ENCODE measurements around the gene CALHM3. TPM values are rescaled to one million over a fixed set of nuclear protein-coding genes. Genes with fewer than 3 reads are reported as not detected.

CALHM3 gene
- total and polyA plus RNA-seq, 2 donors from 2014 or later: not detected

DNA sequence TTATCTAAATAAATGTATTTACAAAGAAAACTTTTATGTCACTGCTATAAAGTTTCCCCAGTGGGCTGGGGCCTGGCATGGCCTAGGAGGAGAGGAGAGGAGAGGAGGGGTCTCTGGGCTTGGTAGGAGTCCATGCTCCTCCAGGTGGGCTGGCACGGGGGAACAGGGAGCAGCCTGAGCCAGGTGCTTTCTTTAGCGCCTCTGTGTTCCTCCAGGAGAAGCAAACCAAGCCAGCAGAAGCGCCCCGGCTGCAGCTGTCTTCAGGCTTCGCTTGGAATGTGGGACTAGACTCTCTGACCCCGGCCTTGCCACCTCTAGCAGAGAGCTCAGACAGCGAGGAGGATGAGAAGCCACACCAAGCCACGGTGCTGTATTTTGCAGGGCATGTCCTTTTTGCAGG is 37.4 kb downstream of the CALHM3 start:
- TF ChIP-seq CTCF (IDR thresholded peaks at IDR 0.05; ENCODE audit: borderline replicate concordance, extremely low read depth, insufficient read depth): no peak
- H3K27ac ChIP-seq (ENCODE audit: low read depth in 2 of 2, low read length in 2 of 2): no peak overlapping the region
- no peak for DNase-seq
- FAIRE-seq: no peak
- H3K36me3 ChIP-seq (ENCODE audit: control insufficient read depth in 2 of 3, insufficient read depth in 3 of 3, low read length in 3 of 3): peaks cover 0 to 67% (median 29%) of the 10 kb centered on the region in 3 donors
- no peak overlapping the region for H3K4me3 ChIP-seq (ENCODE audit: low read length in 3 of 3)
- H3K9ac ChIP-seq (ENCODE audit: low read length in 3 of 3): no peak overlapping the region
- H3K9me3 ChIP-seq (ENCODE audit: control insufficient read depth in 2 of 3, insufficient read depth in 1 of 3, low read length in 3 of 3): no peaks in the 10 kb centered on the region
- H3K4me1 ChIP-seq (ENCODE audit: control insufficient read depth in 2 of 3, insufficient read depth in 2 of 3, low read depth in 1 of 3, low read length in 3 of 3): peaks cover 0 to 3% (median 0%) of the 10 kb centered on the region in 3 donors
- intact Hi-C loops (cut with DNase I): no loop called here
- no peaks in the 10 kb centered on the region for H3K27me3 ChIP-seq (ENCODE audit: control insufficient read depth, insufficient read depth, low read length)

DNA sequence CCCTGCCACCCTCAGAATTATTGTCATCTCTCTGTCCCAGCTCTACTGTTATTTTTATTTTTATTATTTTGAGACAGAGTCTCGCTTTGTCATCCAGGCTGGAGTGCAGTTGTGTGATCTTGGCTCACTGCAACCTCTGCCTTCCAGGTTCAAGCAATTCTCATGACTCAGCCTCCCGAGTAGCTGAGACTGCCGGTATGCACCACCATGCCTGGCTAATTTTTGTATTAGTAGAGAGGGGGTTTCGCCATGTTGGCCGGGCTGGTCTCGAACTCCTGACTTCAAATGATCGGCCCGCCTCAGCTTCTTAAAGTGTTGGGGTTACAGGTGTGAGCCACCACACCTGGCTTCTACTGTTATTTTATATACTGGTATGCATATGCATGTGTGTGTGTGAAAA is 37.8 kb downstream of the CALHM3 start:
- Histone ChIP-seq H3K9ac (ENCODE audit: low read length in 3 of 3) (no peak overlapping the region), H3K4me1 (ENCODE audit: control insufficient read depth in 2 of 3, insufficient read depth in 2 of 3, low read depth in 1 of 3, low read length in 3 of 3) (peaks cover 0 to 3% (median 0%) of the 10 kb centered on the region in 3 donors), H3K27ac (ENCODE audit: low read depth in 2 of 2, low read length in 2 of 2) (no peak overlapping the region), H3K27me3 (ENCODE audit: control insufficient read depth, insufficient read depth, low read length) (no peaks in the 10 kb centered on the region), H3K4me3 (ENCODE audit: low read length in 3 of 3) (no peak overlapping the region), H3K36me3 (ENCODE audit: control insufficient read depth in 2 of 3, insufficient read depth in 3 of 3, low read length in 3 of 3) (peaks cover 0 to 67% (median 33%) of the 10 kb centered on the region in 3 donors), H3K9me3 (ENCODE audit: control insufficient read depth in 2 of 3, insufficient read depth in 1 of 3, low read length in 3 of 3) (no peaks in the 10 kb centered on the region)
- TF ChIP-seq CTCF (IDR thresholded peaks at IDR 0.05; ENCODE audit: borderline replicate concordance, extremely low read depth, insufficient read depth): no peak
- DNase-seq: no peak
- intact Hi-C loops (cut with DNase I): no loop called here
- FAIRE-seq: no peak

GRCh38 chr10:103440416-103440815 is 38.6 kb downstream of the CALHM3 start:
- H3K9me3 ChIP-seq (ENCODE audit: control insufficient read depth in 2 of 3, insufficient read depth in 1 of 3, low read length in 3 of 3): no peaks in the 10 kb centered on the region
- no peak overlapping the region for H3K27ac ChIP-seq (ENCODE audit: low read depth in 2 of 2, low read length in 2 of 2)
- H3K4me1 ChIP-seq (ENCODE audit: control insufficient read depth in 2 of 3, insufficient read depth in 2 of 3, low read depth in 1 of 3, low read length in 3 of 3): no peaks in the 10 kb centered on the region

More at GRCh38 chr10:103440416-103440815, 38.6 kb downstream of the CALHM3 start:
- Histone ChIP-seq H3K4me3 (ENCODE audit: low read length in 3 of 3) (no peak overlapping the region), H3K36me3 (ENCODE audit: control insufficient read depth in 2 of 3, insufficient read depth in 3 of 3, low read length in 3 of 3) (peaks cover 0 to 60% (median 33%) of the 10 kb centered on the region in 3 donors), H3K9ac (ENCODE audit: low read length in 3 of 3) (no peak overlapping the region), H3K27me3 (ENCODE audit: control insufficient read depth, insufficient read depth, low read length) (no peaks in the 10 kb centered on the region)
- TF ChIP-seq CTCF (IDR thresholded peaks at IDR 0.05; ENCODE audit: borderline replicate concordance, extremely low read depth, insufficient read depth): no peak
- DNase-seq: no peak
- no peak for FAIRE-seq
- intact Hi-C loops (cut with DNase I): no loop called here

All from kidney (tissue), 14 donors.